ENCODE measurements around the gene SLC31A2. TPM values are rescaled to one million over a fixed set of nuclear protein-coding genes. Genes with fewer than 3 reads are reported as not detected.

Gene SLC31A2
- total RNA-seq, 1 donor from 2014 or later, result 7.1 TPM

GRCh38 chr9:113152699-113153098, 1.9 kb downstream of the SLC31A2 start:
- no peak for TF ChIP-seq EZH2 (IDR thresholded peaks at IDR 0.05; ENCODE audit: insufficient read depth, low read length)
- no peak for TF ChIP-seq CTCF (IDR thresholded peaks at IDR 0.05; ENCODE audit: insufficient read depth, low read depth, low read length)
- Histone ChIP-seq H3K4me1 (ENCODE audit: insufficient read depth, low read length) (peaks cover 11% of the 10 kb centered on the region), H3K4me3 (ENCODE audit: insufficient read depth, low read depth, low read length) (no peak overlapping the region), H3K36me3 (ENCODE audit: insufficient read depth, low read length) (peaks cover 3% of the 10 kb centered on the region), H3K4me2 (ENCODE audit: low read length) (no peak overlapping the region), H4K20me1 (ENCODE audit: insufficient read depth, low read length) (peaks cover 11% of the 10 kb centered on the region), H2AFZ (ENCODE audit: low read depth, low read length) (no peak overlapping the region), H3K27ac (ENCODE audit: low read depth, low read length) (no peak overlapping the region), H3K9me3 (ENCODE audit: insufficient read depth, low read depth, low read length) (no peaks in the 10 kb centered on the region), H3K9ac (ENCODE audit: low read length) (no peak overlapping the region), H3K27me3 (ENCODE audit: insufficient read depth, low read length) (no peaks in the 10 kb centered on the region), H3K79me2 (ENCODE audit: insufficient read depth, low read length) (no peaks in the 10 kb centered on the region)
- H3K36me3 Mint-ChIP-seq (ENCODE audit: low read depth, unreplicated experiment), result peaks cover 3% of the 10 kb centered on the region
- peaks cover 19% of the 10 kb centered on the region for H3K4me1 Mint-ChIP-seq (ENCODE audit: low read depth, unreplicated experiment)
- FAIRE-seq, result no peak
- DNase-seq (ENCODE audit: low read depth), result no peak
- peaks cover 6% of the 10 kb centered on the region for H3K9me3 Mint-ChIP-seq (ENCODE audit: unreplicated experiment)
- peak overlapping the region; percentile 84 for H3K4me3 Mint-ChIP-seq (ENCODE audit: unreplicated experiment)
- no peak overlapping the region for H3K27ac Mint-ChIP-seq (ENCODE audit: unreplicated experiment)
- no peaks in the 10 kb centered on the region for H3K27me3 Mint-ChIP-seq (ENCODE audit: low read depth, unreplicated experiment)

- TF ChIP-seq CTCF (IDR thresholded peaks at IDR 0.05; ENCODE audit: insufficient read depth, low read depth, low read length), result no peak
- Histone ChIP-seq H3K27ac (ENCODE audit: low read depth, low read length) (no peak overlapping the region), H2AFZ (ENCODE audit: low read depth, low read length) (no peak overlapping the region), H3K9ac (ENCODE audit: low read length) (no peak overlapping the region), H3K9me3 (ENCODE audit: insufficient read depth, low read depth, low read length) (no peaks in the 10 kb centered on the region), H3K4me1 (ENCODE audit: insufficient read depth, low read length) (peaks cover 11% of the 10 kb centered on the region), H3K36me3 (ENCODE audit: insufficient read depth, low read length) (peaks cover 4% of the 10 kb centered on the region), H4K20me1 (ENCODE audit: insufficient read depth, low read length) (peaks cover 11% of the 10 kb centered on the region), H3K4me3 (ENCODE audit: insufficient read depth, low read depth, low read length) (no peak overlapping the region), H3K4me2 (ENCODE audit: low read length) (no peak overlapping the region), H3K27me3 (ENCODE audit: insufficient read depth, low read length) (no peaks in the 10 kb centered on the region), H3K79me2 (ENCODE audit: insufficient read depth, low read length) (no peaks in the 10 kb centered on the region)
- no peak for FAIRE-seq
- Mint-ChIP-seq H3K27ac (ENCODE audit: unreplicated experiment) (no peak overlapping the region), H3K9me3 (ENCODE audit: unreplicated experiment) (peaks cover 6% of the 10 kb centered on the region), H3K4me3 (ENCODE audit: unreplicated experiment) (no peak overlapping the region), H3K27me3 (ENCODE audit: low read depth, unreplicated experiment) (no peaks in the 10 kb centered on the region), H3K4me1 (ENCODE audit: low read depth, unreplicated experiment) (peaks cover 19% of the 10 kb centered on the region), H3K36me3 (ENCODE audit: low read depth, unreplicated experiment) (peaks cover 6% of the 10 kb centered on the region)
- no peak for DNase-seq (ENCODE audit: low read depth)
These were observed 2.8 kb downstream of the SLC31A2 start for GRCh38 chr9:113153599-113153998.

GRCh38 chr9:113154471-113154870, 3.7 kb downstream of the SLC31A2 start:
- H3K4me2 ChIP-seq (ENCODE audit: low read length), result peak overlapping the region; percentile 40
- no peaks in the 10 kb centered on the region for H3K27me3 ChIP-seq (ENCODE audit: insufficient read depth, low read length)
- H3K9me3 Mint-ChIP-seq (ENCODE audit: unreplicated experiment), result peaks cover 2% of the 10 kb centered on the region
- H3K27ac Mint-ChIP-seq (ENCODE audit: unreplicated experiment), result no peak overlapping the region
- peaks cover 19% of the 10 kb centered on the region for H3K4me1 Mint-ChIP-seq (ENCODE audit: low read depth, unreplicated experiment)
- H2AFZ ChIP-seq (ENCODE audit: low read depth, low read length), result no peak overlapping the region
- peaks cover 11% of the 10 kb centered on the region for H3K4me1 ChIP-seq (ENCODE audit: insufficient read depth, low read length)
- no peak for TF ChIP-seq CTCF (IDR thresholded peaks at IDR 0.05; ENCODE audit: insufficient read depth, low read depth, low read length)
- TF ChIP-seq EZH2 (IDR thresholded peaks at IDR 0.05; ENCODE audit: insufficient read depth, low read length), result no peak
- H3K4me3 ChIP-seq (ENCODE audit: insufficient read depth, low read depth, low read length), result no peak overlapping the region
- no peak overlapping the region for H3K27ac ChIP-seq (ENCODE audit: low read depth, low read length)
- DNase-seq (ENCODE audit: low read depth), result peak; percentile 74
- no peaks in the 10 kb centered on the region for H3K27me3 Mint-ChIP-seq (ENCODE audit: low read depth, unreplicated experiment)
- H3K79me2 ChIP-seq (ENCODE audit: insufficient read depth, low read length), result no peaks in the 10 kb centered on the region
- H3K9ac ChIP-seq (ENCODE audit: low read length), result no peak overlapping the region
- H4K20me1 ChIP-seq (ENCODE audit: insufficient read depth, low read length), result peaks cover 11% of the 10 kb centered on the region
- H3K36me3 ChIP-seq (ENCODE audit: insufficient read depth, low read length), result peaks cover 4% of the 10 kb centered on the region
- H3K4me3 Mint-ChIP-seq (ENCODE audit: unreplicated experiment), result no peak overlapping the region
- H3K9me3 ChIP-seq (ENCODE audit: insufficient read depth, low read depth, low read length), result no peaks in the 10 kb centered on the region
- H3K36me3 Mint-ChIP-seq (ENCODE audit: low read depth, unreplicated experiment), result peaks cover 10% of the 10 kb centered on the region
- FAIRE-seq, result no peak

Measured in astrocyte (in vitro differentiated cells and primary cell).